AG04450 (cell line): ENCODE data around the gene SLFN12L. TPM values are rescaled to one million over a fixed set of nuclear protein-coding genes. Genes with fewer than 3 reads are reported as not detected.
A peak's percentile ranks its signal among the peaks of the same experiment; 100 is the strongest.
"Not testable (repeated sequence)": the region's sequence is repeated elsewhere in the genome, so short reads cannot be mapped to it uniquely, and the experiment has no call there.

Source experiments
- CTCF ChIA-PET: fragments of 300-600, 350-600 bp; formaldehyde crosslinking; extraction: SDS; loops from one replicate; lab custom pipeline; 2022; ENCODE audit warnings: antibody characterized with exemption, inconsistent platforms; lab: Charles Lee
- POLR2A ChIA-PET: fragments of 350-600 bp; formaldehyde crosslinking; extraction: SDS; loops from one replicate; lab custom pipeline; 2021; ENCODE audit warnings: antibody characterized with exemption, inconsistent platforms; lab: Yijun Ruan, JAX
- DNase-seq: peaks from one replicate; pipeline ENCODE4 v3.0.0-alpha.2; 2011; ENCODE audit warnings: low read depth, low spot score
- H3K27ac ChIP-seq: one replicate; pipeline ENCODE4 v1.5.1; 2012; ENCODE audit warnings: low read depth, low read length, control low read depth
- H3K27me3 ChIP-seq: one replicate; pipeline ENCODE4 v1.6.0; 2012; ENCODE audit warnings: low read length; ENCODE audit not compliant: control insufficient read depth, insufficient read depth
- H3K4me3 ChIP-seq: 2 replicates; pipeline ENCODE4 v1.5.1; 2011; ENCODE audit warnings: mild to moderate bottlenecking, low read depth, low read length, control low read depth
- H3K9me3 ChIP-seq: 2 replicates; pipeline ENCODE4 v1.5.1; 2012; ENCODE audit warnings: low read length; ENCODE audit not compliant: control insufficient read depth, insufficient read depth
- polyA plus RNA-seq: library from polyadenylated mRNA; depleted of rRNA; stranded (reverse); fragments of >200 nt; gene quantifications from 2 replicates; pipeline ENCODE4 v1.2.3, GENCODE V29; 2011
- TF ChIP-seq, protein P1 (sequence below): IDR thresholded peaks from 2 replicates; pipeline ENCODE4 v1.5.1; 2011; ENCODE audit warnings: low read depth, low read length, control low read depth, inconsistent platforms

SLFN12L gene
- polyA plus RNA-seq, 1 experiment, result 0.09 TPM

- ChIA-PET CTCF (interaction anchor here (1.0 to 1.6 kb wide), 4 partner anchors 19 to 202 kb away, joined by 3 to 6 read pairs (median 4); no protein-coding TSS in a partner anchor), POLR2A (no interaction called here)
These were observed 22.9 kb downstream of the SLFN12L start for GRCh38 chr17:35514564-35514963.

GRCh38 chr17:35510052-35510451 lies 27.4 kb downstream of the SLFN12L start:
- peaks cover 10% of the 10 kb centered on the region for H3K27me3 ChIP-seq
- TF ChIP-seq, protein P1, sequence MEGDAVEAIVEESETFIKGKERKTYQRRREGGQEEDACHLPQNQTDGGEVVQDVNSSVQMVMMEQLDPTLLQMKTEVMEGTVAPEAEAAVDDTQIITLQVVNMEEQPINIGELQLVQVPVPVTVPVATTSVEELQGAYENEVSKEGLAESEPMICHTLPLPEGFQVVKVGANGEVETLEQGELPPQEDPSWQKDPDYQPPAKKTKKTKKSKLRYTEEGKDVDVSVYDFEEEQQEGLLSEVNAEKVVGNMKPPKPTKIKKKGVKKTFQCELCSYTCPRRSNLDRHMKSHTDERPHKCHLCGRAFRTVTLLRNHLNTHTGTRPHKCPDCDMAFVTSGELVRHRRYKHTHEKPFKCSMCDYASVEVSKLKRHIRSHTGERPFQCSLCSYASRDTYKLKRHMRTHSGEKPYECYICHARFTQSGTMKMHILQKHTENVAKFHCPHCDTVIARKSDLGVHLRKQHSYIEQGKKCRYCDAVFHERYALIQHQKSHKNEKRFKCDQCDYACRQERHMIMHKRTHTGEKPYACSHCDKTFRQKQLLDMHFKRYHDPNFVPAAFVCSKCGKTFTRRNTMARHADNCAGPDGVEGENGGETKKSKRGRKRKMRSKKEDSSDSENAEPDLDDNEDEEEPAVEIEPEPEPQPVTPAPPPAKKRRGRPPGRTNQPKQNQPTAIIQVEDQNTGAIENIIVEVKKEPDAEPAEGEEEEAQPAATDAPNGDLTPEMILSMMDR, result no peak
- ChIA-PET POLR2A (no interaction called here), CTCF (no interaction called here)
- no peak overlapping the region for H3K27ac ChIP-seq
- no peak for DNase-seq
- no peaks in the 10 kb centered on the region for H3K9me3 ChIP-seq
- no peak overlapping the region for H3K4me3 ChIP-seq

More at GRCh38 chr17:35514564-35514963, 22.9 kb downstream of the SLFN12L start:
- TF ChIP-seq, protein P1, result no peak
- Histone ChIP-seq H3K27me3 (peaks cover 20% of the 10 kb centered on the region), H3K9me3 (no peaks in the 10 kb centered on the region), H3K4me3 (no peak overlapping the region), H3K27ac (no peak overlapping the region)
- no peak for DNase-seq

DNA sequence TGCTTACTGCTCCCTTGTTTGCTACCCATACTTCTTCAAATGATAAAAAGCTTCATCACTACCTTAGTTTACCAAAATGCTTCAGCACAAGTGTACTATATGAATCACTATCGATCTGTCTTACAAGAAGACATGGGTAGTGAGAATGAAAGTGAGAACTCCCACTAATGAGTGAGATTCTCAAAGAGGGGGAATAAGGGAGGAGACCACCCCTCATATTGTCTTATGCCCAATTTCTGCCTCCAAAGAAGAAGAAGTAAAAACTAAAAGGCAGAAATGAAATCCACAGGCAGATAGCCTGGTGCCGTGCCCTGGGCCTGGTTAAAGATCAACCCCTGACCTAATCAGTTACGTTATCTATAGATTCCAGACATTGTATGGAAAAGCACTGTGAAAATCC lies 29.8 kb downstream of the SLFN12L start:
- CTCF ChIA-PET, H3K27ac ChIP-seq, H3K27me3 ChIP-seq, H3K9me3 ChIP-seq, DNase-seq, H3K4me3 ChIP-seq, POLR2A ChIA-PET: not testable (repeated sequence)

- peaks cover 42% of the 10 kb centered on the region for H3K27me3 ChIP-seq
- CTCF ChIA-PET, result interaction anchor here (1.8 kb wide), 1 partner anchor 187 kb away, joined by 6 read pairs; no protein-coding TSS in a partner anchor
These were observed 37.9 kb downstream of the SLFN12L start for GRCh38 chr17:35499548-35499947.

GRCh38 chr17:35498448-35499178 lies 38.9 kb downstream of the SLFN12L start:
- no peaks in the 10 kb centered on the region; the same call in 1 of the 2 replicates for H3K9me3 ChIP-seq
- H3K4me3 ChIP-seq, result peak overlapping the region; percentile 42; the same call in 1 of the 2 replicates
- ChIA-PET CTCF (interaction anchor here (1.8 kb wide), 1 partner anchor 186 kb away, joined by 6 read pairs; no protein-coding TSS in a partner anchor), POLR2A (no interaction called here)
- peaks cover 42% of the 10 kb centered on the region for H3K27me3 ChIP-seq
- H3K27ac ChIP-seq, result no peak overlapping the region
- DNase-seq, result no peak
- TF ChIP-seq, protein P1, result no peak

More at GRCh38 chr17:35499548-35499947, 37.9 kb downstream of the SLFN12L start:
- H3K4me3 ChIP-seq, result no peak overlapping the region
- TF ChIP-seq, protein P1, result no peak
- POLR2A ChIA-PET, result no interaction called here
- no peak for DNase-seq
- H3K27ac ChIP-seq, result no peak overlapping the region
- no peaks in the 10 kb centered on the region; the same call in 1 of the 2 replicates for H3K9me3 ChIP-seq
